ENCODE data around the gene WIPI1. TPM values are rescaled to one million over a fixed set of nuclear protein-coding genes. Genes with fewer than 3 reads are reported as not detected.

The WIPI1 gene
- total RNA-seq, 1 donor from 2014 or later, result 43.6 TPM

GRCh38 chr17:68460715-68461114 lies 3.4 kb upstream of the WIPI1 start:
- DNase-seq (ENCODE audit: low spot score), result no peak

DNA sequence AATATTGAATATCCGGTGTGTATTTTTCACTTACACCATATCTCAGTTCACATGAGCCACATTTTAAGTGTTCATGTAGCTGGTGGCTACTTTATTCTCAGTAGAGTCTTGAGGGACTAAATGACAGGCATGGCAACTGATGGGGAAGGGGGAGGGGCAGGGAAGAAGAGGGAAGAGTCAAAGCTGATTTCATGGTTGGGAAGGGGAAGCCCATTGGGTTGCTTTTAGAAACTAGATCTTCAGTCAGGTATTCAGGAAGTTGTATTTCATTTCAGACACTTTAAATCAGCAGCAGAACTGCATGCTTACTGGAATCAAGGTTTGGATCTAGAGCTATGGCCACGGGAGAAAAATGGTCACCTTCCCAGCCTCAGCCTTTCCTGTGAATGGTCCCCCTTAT lies 2.9 kb upstream of the WIPI1 start:
- no peak for DNase-seq (ENCODE audit: low spot score)

GRCh38 chr17:68459037-68459639 lies 1.8 kb upstream of the WIPI1 start:
- no peak for DNase-seq (ENCODE audit: low spot score)

DNA sequence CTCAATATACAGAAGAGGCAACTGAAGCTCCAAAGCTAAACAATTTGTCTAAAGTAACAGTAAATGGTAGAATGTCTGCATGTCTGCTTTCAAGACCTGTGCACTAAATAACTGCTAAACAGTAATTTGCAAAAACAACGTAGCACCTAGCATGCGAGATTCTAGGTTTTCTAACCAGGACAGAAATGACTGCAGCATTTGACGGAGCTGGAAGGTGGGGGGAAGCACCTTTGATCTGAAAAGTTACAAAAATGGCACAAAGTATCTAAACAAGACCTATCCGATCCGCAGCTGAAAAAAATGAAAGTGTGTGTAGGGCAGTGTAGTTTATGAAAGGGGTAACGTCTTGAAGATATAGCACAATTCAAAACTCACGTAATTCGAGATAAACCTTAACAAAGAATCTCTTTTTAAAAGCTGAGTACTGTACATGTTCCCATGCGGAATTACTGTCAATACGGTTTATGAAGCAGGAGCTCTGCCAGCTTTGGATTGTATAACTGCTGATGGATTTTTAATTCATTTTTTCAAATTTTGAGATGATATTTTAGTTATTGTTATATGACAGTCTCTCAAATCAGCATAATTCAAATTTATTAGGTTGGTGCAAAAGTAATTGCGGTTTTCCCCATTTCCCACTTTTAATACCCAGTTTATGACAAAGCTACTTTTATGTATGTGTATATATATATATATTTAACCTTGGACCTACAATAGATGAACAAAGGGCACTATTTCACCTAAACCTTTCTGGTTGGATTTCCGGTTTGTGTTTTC lies 1.2 kb upstream of the WIPI1 start:
- DNase-seq (ENCODE audit: low spot score), result no peak

DNA sequence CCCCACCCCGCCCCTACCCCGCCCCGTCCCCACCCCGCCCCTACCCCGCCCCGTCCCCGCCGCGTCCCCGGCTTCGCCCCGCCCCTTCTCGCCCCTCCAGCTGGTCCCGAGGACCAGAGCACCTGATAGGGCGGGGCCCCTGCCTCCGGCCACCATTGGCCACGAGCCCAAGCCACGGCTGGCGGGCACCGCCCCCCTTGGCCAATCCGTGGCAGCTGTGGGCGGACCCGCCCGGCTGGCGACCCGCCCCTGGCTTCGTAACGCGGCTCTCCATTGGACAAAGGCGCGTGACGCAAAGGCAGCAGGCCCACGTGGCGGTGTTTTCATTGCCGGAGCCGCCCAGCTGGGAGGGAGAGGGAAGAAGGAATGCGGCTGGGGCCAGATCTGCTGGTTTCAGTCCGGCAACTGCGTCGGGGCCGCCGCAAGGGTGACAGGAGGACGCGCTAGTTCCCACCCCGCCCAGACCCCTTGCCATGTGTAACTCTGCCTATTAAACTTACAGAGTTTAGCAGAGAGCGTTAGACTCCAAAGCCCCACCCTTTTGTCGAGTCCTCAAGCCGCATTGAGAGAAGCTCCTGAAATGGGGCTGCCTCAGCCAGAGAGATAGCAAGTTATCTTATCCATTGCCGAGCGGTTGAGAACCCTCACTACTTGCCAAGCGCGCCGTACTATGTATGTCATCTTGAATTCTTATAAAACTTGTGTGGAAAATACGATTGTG lies 403 bp upstream of the WIPI1 start:
- DNase-seq (ENCODE audit: low spot score), result peak; percentile 98

GRCh38 chr17:68456339-68457167 lies 743 bp downstream of the WIPI1 start:
- DNase-seq (ENCODE audit: low spot score), result peak; percentile 74

DNA sequence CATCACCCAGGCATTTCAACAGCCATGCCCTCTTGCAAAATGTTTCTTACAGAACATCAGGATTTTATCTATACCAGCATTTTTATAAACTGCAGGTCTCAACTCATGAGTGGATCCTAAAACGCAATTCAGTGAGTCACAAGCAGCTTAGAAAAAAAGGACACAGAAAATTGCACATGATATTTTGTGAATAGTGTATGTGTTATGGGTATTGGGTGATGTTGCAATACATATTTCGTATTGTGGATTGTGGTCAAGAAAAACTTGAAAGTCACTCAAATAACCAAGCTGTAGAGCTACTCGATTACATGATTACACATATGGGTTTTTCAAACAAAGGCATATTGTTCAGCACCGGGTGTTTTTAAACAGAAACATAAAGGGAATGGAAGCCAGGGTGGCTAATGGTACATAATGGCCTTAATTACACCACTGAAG lies 1.4 kb downstream of the WIPI1 start:
- no peak for DNase-seq (ENCODE audit: low spot score)

GRCh38 chr17:68453991-68454665 lies 3.2 kb downstream of the WIPI1 start:
- DNase-seq (ENCODE audit: low spot score), result no peak

DNA sequence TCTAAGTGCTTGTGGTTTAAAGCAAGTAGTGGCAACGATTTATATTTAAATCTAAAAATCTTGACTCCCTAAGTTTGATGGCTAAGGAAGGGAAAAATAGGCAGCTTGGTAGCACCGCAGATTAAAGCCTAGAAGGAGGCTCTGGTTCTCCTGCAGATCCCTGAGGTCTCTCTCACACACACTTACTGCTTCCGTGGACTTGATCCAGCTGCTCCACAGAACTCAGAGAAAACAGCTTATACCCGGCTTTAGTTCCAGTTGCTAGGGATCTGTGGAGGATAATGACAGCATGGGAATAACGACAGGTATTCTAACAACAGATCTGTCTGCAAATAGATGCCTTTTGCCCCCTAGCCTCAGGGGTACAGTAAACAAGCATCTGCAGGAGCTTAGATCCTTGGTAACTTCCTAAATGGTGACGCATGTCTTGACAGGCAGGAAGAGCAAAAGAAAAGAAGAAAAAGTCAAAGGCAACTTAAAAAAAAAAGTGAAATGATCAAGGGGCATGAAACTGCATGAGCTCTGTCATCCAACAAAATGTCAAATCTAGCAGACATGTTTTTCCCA lies 4.5 kb downstream of the WIPI1 start:
- DNase-seq (ENCODE audit: low spot score), result no peak

DNA sequence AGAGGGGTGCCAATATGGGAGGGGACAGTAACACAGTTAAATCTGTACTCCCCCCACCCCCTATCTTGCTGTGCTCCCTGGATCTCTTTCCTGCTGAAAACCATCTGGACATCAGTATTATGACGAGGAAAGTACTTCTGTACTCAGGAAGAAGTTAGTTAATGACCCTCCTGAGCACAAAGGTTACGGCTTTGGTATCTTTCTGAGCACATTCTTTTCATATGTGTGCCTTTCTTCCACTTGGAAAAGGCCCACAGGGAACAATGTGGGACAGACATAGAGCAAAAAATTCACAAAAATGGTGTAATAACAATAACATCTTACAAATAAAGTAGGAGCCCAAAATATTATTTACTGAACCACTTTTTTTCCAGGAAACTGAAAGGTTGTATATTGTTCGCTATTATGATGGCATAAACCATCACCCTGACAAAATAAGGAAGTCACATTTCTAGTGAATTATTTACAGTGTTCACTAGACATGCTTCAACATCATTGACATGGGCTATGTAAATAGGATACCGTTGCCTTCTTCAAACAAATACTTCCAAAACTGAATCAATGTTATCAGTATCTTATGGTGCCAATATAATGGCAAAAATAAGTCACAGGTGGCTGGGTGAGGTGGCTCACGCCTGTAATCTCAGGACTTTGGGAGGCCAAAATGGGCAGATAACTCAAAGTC lies 5.5 kb downstream of the WIPI1 start:
- DNase-seq (ENCODE audit: low spot score), result no peak

DNA sequence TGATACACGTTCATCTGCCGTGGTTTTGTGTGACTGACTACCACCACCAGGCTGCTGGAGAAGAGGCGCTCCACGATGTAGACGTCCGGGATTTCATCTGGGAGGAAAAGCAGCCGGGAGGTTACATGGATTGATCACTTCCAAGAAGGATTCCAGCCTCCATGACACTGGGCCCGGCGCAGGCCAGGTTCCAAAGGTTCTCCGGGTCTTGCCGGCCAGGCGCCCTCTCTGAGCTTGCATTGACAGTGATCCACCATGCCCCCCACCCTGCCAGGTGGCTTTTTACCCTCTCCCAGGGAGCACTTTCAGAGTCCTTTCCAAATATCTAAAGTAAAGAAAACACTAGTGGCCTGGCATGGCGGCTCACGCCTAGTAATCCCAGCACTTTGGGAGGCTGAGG lies 6.5 kb downstream of the WIPI1 start:
- DNase-seq (ENCODE audit: low spot score), result no peak

GRCh38 chr17:68450391-68450790 lies 6.9 kb downstream of the WIPI1 start:
- no peak for DNase-seq (ENCODE audit: low spot score)

- DNase-seq (ENCODE audit: low spot score), result no peak
Measured at GRCh38 chr17:68449021-68449739, 8.1 kb downstream of the WIPI1 start.

DNA sequence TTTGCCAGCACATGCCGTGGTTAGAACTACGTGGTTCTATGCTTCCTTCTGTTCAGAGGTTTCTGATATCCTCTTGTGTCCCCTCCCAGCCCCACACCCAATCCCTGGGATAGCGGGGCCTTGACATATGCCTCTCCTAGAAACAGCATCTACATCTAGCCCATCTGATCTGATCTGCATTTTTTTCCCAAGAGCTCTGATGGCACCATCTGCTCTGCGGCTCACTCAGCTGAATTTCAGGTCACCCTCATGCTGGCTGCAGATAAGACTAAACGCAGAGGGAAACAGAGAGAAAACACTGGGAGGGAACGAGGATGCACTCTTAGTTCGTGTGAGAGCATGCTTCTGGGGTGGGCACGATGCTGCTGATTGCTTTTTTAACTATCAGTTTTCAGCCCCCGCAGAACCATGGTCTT lies 10.7 kb downstream of the WIPI1 start:
- no peak for DNase-seq (ENCODE audit: low spot score)

GRCh38 chr17:68445671-68446070 lies 11.6 kb downstream of the WIPI1 start:
- DNase-seq (ENCODE audit: low spot score), result no peak

GRCh38 chr17:68443972-68444464 lies 13.3 kb downstream of the WIPI1 start:
- no peak for DNase-seq (ENCODE audit: low spot score)

DNA sequence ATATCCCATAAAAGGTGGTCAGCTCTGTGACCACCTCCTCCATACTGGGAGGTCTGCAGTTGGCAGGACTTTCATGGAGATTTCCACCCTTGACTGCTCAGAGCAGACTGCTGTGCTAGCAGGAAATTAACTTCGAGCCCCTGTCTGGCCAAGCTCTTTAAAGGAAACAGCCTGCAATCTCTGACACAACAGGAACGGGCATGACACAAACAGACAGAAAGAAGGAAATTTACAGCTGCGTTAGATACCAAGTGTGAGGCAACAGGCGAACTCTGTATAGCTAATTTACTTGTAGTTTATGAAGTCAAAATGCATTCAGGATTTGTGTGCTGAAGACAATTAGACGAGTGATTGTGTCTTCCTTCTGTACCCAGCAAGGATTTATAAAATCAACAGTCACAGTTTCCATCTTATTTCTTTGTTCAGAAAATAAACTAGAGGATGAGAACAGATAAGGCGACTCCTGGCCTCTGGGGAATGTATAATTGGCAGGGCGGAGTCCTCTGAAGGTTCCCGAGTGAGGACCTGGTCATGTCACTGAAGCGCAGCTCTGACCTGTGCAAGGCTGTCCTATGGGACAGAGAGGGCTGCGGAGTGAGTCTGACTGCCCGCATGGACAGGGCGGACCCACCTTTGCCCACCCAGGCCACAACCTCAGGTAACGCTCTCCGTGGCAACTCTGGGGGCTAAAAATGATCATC lies 16.1 kb downstream of the WIPI1 start:
- no peak for DNase-seq (ENCODE audit: low spot score)

DNA sequence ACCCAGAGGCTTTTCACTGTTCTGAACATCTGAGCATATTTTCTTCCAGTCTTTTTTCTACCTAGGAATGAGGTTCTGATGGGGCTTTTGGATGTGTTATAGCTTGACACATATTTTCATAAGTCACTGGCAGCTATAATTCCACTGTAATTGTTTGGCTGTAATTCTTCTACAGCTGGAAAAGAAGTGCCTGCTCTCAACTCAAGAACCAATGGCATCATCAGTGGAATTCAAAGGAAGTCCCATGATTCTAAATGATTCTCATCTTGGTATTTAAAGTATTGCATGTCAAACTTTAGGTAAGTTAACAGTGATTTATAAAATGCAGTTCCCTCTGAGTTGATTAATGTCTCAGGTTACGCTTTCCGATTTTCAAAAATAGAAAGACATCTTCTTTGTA lies 16.8 kb downstream of the WIPI1 start:
- DNase-seq (ENCODE audit: low spot score), result no peak

All from ureter (tissue), 1 donor.